GM19099 (cell line): ENCODE measurements around the gene IPO5.

Source experiments
- POLR2A ChIP-seq: IDR thresholded peaks from 3 replicates; pipeline ENCODE4 v1.6.1; 2011; ENCODE audit warnings: low read depth; ENCODE audit not compliant: insufficient read length; ENCODE audit errors: extremely low read depth

IPO5 gene

DNA sequence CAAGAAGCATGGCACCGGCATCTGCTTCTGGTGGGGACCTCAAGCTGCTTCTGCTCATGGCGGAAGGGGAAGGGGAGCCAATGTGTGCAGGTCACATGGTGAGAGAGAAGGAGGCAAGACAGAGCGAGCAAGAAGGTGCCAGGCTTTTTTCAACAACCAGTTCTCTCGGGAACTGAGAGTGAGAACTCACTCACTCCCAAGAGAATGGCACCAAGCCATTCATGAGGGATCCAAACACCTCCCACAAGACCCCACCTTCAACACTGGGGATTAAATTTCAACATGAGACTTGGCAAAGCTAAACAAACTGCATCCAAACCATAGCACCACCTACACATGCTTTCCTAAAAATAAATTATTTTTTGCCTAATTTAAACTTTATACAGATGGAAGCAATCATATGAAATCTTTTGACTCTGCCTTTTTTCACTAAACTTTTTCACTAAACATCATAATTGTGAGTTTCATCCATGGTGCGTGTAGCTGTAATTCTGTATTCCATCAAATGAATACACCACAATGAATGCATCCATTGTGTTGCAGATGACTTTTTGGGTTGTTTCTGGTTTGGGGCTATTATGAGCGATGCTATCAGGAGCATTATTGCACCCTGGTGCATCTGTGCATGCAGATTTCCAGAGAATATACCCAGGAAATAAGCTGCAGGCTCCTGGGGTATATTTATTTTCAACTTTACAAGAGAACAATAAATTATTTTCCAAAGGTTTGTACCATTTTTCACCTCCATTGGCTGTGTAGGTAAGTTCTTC lies 14.6 kb upstream of the IPO5 start:
- no peak for TF ChIP-seq POLR2A

DNA sequence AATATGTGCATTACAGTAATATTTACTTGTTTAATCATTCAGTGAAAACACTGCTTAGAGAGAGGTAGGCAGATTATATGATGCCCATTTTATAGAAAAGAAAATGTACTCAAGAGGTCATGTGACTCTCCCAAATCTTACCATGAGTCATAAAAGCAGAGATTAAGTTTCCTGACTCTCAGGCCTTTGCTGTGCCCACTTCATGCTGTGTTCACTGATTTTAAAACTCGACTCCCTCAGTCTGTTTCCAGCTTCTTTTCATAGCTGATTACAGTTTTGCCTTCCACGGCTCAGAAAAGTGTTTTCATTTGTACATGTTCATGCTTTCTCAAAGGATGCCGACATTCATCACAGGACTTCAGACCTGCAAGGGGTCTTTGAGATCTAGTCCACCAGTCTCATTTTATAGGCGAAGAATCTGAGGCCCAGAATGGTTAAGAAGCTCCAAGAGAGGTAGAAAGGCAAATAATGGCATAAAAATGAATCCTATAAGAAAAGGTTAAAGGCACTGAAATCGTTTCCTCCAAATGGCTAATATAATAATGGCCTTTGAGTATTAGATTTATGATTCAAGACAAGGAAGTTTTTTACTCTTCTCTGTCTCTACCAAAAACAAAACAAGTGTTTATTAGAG lies 9.0 kb upstream of the IPO5 start:
- no peak for TF ChIP-seq POLR2A

GRCh38 chr13:97945342-97945741 lies 8.1 kb upstream of the IPO5 start:
- TF ChIP-seq POLR2A = no peak

- TF ChIP-seq POLR2A = no peak
Observed at GRCh38 chr13:97945792-97946419, 7.6 kb upstream of the IPO5 start.

- no peak for TF ChIP-seq POLR2A
Observed at GRCh38 chr13:97946951-97947588, 6.4 kb upstream of the IPO5 start.

DNA sequence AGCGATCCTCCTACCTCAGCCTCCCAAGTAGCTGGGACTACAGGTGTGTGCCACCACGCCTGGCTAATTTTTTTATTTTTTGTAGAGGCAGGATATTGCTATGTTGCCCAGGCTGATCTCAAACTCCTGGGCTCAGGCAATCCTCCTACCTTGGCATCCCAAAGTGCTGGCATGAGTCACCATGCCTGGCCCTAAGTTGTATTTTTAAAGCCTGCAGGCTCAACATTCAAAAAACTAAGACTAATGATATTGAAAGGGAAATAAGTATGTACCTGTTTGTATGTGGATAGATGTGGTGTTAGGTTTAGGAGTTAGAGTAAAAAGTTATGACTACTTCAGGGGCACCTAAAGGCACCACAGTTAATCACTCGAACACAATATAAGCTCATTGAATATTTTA lies 5.4 kb upstream of the IPO5 start:
- no peak for TF ChIP-seq POLR2A

DNA sequence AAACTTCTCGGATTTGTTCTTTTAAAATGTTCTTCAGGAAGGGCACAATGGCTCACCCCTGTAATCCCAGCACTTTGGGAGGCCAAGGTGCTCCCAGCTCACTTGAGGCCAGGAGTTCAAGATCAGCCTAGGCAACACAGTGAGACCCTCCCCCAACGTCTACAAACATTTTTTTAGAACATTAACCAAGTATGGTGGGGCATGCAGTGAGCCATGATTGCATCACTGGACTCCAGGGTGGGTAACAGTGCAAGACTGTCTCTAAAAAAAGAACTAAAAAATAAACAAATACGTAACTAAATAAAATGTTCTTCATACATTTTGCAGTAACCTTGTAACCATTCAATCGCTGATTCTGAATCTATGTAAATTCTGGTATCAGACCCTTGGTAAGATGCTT lies 2.1 kb upstream of the IPO5 start:
- no peak for TF ChIP-seq POLR2A

- TF ChIP-seq POLR2A = no peak
Observed at GRCh38 chr13:97961340-97961739, 7.9 kb downstream of the IPO5 start.

DNA sequence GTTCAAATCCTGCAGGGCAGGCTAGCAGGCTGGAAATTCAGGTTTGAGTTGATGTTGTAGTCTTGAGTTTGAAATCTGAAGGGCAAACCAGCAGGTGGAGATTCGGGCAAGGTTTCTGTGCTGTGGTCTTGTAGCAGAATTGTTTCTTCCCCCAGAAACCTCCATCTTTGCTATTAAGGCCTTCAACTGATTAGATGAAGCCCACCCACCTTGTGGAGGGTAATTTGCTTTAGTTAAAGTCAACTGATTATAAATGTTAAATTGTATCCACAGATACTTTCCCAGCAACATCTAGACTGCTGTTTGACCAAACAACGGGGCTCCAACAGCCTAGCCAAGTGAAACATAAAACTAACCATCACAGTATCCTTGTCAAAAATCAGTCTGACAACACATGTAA lies 9.4 kb downstream of the IPO5 start:
- no peak for TF ChIP-seq POLR2A

- no peak for TF ChIP-seq POLR2A
Observed at GRCh38 chr13:97967226-97967625, 13.8 kb downstream of the IPO5 start.

GRCh38 chr13:97967948-97968347 lies 14.5 kb downstream of the IPO5 start:
- no peak for TF ChIP-seq POLR2A

DNA sequence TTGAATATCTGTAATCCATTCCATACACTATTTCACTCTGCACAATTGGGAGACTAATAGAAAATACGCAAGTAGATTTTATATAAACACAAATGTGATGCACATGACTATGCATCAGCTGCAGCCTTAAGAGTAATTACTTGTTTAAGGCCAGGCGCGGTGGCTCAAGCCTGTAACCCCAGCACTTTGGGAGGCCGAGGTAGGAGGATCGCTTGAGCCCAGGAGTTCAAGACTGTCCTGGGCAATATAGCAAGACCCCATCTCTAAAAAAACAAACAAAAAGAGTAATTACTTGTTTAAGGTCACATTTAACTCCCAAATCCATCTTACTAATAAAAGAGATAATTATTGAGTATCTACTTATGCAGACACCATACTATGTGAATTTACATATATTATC lies 18.0 kb downstream of the IPO5 start:
- TF ChIP-seq POLR2A = no peak

DNA sequence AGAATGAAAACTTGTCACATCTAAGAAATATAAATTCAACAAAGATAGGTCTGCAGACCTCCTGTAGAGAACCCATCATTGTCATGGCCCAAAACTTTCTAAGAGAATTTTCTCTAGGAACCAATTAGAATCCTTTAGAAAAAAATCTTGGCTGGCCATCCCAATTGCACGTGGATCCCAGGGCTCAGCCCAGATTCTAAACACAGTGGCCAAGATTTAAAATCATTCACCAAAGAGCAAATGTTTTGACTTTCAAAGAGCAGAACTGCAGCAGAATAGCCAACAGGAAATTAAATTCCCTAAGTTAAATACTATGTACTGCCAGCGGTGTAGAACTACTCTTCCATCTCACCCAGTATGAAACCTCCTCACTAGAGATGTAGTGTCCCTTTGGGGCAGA lies 21.3 kb downstream of the IPO5 start:
- no peak for TF ChIP-seq POLR2A

- no peak for TF ChIP-seq POLR2A
Observed at GRCh38 chr13:97975280-97975847, 21.9 kb downstream of the IPO5 start.
